NCI-H187 treated with DMSO at 0.1 percent for 48 hours (cell line): Measurements from ENCODE around the gene HMMR.

Experiments
- DNase-seq: peaks from one replicate; lab custom pipeline; 2025; lab: John Stamatoyannopoulos, UW

Gene HMMR

GRCh38 chr5:163459462-163459818 is 992 bp upstream of the HMMR start:
- DNase-seq, result no peak

DNA sequence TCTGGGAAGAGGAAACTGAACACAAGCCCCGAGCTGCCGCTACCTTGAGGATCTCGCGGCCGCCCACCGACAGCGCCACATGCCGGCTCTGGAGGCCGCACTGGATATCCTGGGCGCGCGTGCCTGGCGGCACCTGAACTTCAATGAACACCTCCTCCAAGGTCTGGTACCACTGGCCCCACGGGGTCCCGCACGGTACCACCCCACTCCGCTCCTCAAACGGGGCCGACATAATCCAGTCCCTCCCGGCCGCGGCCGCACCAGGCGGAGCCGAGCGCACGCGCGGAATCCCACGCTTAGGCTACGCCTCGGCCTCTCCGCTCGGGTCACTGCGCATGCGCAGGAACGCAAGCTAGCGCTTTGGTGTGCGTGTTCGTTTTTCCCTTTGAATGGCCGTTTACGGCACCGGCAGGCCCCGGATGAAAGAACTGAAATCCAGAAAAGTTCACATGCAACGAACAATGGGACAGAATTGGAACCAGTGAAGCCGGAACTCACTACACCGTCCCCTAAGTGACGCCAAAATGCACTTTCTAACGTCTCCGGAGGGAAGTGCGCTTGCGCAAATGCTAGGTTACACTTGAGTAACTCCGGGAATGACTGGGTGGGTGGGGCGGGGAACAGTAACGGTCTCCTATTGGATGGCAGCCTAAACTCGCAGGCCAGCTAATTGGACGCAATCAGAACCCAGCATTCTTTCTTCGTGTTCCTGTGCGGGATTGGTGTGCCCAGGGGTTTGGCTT is 442 bp upstream of the HMMR start, which contains the start of gene NUDCD2:
TSS of gene NUDCD2 (minus strand) at position 284 of the 743 bp plus-strand sequence. CDS start at position 232, 52 bp downstream.
- DNase-seq, result peak; percentile 91

DNA sequence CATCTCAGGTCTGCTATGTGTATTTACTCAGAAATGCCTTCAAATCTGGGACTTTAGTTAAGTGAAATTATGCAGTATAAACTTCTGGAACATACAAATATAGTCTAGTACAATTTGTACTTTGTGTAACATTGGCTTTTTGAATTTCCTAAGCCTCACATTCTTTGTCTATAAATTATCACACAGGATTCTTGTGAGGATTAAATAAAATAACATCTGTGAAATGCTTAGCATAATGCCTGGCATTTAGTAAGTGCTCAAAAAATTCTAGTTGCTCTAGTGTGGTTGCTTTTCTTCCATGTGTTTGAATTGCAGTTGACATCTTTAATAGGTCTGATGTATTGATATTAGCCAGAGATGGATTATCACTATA is 2.6 kb downstream of the HMMR start:
- no peak for DNase-seq

- no peak for DNase-seq
Measured at GRCh38 chr5:163467682-163468081, 7.2 kb downstream of the HMMR start.

- no peak for DNase-seq
Measured at GRCh38 chr5:163473635-163474243, 13.3 kb downstream of the HMMR start.

GRCh38 chr5:163475411-163475810 is 15.0 kb downstream of the HMMR start:
- no peak for DNase-seq

DNA sequence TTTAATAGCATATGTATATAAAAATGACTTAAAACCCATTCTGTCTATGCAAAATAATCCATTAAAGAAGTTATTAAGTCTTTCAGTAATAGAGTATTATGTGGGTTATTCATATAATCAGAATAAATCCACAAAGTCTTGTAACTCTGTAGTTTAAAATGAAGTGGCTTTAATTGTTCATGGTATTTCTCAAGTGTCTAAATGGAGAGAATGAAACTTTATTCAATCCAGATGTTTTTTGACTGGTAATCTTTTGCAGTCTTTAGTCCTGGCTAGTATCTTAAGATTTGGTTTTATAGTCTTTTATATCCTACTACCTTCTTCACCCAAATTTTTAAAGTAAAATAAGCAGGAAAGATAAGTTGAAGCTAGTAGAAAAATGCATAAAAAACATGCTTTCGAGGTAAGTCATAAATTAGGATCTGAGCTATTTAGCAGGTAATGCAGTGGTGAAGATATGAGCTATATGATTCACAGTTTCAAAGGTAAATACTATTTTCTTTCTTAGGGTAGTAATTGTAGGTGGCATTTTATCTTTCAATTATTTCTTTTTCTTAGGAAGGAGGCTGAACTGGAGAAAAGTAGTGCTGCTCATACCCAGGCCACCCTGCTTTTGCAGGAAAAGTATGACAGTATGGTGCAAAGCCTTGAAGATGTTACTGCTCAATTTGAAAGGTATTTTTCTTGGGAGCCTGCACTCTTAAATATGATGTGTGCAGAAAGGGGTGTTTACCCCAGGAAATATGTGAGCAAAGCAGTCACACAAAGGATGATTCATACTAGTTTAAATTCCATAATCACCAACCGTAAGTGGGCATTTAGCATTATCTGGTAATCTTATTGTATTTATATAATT is 17.9 kb downstream of the HMMR start:
- no peak for DNase-seq

DNA sequence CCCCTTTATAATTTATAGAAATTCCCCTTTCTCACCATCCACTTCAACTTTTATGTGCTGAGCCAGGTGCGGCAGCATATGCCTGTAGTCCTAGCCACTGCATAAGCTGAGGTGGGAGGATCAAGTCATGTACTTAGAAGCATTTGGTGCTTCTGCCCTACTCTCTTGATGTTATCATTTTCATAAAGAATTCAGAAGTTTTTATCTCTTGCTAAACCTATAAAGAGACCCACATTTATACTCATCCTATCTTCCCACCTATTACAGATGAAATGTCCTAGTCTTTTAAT is 18.5 kb downstream of the HMMR start:
- no peak for DNase-seq

GRCh38 chr5:163489055-163489744 is 28.8 kb downstream of the HMMR start:
- no peak for DNase-seq

DNA sequence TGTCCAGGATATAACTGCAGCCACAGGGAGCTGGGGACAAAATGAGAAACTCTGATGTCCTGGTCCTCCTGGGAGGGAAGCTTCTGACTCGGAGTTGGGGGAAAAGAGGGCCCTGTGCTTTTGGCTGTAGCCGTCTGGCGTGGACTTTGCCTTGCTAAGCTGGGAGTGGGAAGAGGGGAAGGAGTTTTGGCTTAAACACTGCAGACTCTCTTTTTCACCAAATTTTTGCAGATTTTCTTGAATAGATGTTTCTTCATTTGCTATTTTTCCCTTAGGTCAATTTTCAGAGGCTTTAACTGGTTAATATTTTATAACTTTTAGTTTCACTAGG is 29.3 kb downstream of the HMMR start:
- no peak for DNase-seq

DNA sequence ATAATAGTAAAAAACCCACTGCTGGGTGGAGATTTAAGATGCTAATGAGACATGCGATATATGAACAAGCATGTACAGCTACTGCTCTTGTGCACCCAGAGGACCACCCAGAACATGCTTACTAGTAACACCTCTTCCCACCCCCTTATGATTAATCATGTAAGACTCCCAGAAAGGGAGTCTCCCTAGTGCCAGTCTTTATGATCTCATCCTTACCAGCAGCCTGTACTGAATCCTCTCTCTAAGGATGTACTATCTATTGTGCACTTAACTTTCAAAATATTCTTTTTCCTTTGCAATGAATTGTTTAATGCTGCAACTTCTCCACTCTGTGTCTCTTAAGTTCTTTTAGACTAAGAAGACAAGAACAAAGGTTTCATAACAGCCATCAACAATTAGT is 35.9 kb downstream of the HMMR start:
- no peak for DNase-seq

DNA sequence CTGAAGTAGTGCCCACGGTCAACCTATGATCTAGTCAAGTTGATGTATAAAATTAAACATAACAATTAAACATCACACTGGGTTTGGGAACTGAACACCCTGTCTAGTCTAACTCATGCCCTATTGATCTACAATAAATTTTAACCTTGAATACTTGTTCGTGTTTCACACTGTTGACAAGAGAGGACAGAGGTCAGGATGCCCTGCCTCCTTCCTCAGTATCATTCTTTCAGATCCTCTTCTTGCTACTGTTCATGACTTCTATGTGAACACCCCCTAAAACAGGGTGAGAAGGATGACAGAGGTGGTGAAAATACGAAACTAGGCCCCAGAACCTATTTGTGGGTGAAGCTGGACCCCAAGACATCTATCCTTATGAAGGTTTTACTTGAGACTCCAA is 36.9 kb downstream of the HMMR start:
- no peak for DNase-seq

DNA sequence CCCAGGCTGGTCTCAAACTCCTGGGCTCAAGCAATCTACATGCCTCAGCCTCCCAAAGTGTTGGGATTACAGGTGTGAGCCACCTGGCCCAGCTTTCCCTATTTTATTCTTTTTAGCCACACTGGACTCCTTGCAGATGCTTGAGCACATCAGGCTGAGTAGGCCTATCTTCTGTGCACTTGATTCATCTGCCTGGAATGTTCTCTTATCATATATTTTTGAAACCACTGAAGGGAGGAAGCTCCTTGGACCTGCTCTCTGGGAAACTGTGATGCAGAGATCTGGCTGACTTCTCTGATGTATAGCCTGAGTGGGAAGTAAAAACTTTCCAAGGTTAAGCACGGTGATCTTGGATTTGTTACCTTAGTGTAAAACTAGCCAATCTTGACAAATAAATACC is 38.5 kb downstream of the HMMR start:
- no peak for DNase-seq

DNA sequence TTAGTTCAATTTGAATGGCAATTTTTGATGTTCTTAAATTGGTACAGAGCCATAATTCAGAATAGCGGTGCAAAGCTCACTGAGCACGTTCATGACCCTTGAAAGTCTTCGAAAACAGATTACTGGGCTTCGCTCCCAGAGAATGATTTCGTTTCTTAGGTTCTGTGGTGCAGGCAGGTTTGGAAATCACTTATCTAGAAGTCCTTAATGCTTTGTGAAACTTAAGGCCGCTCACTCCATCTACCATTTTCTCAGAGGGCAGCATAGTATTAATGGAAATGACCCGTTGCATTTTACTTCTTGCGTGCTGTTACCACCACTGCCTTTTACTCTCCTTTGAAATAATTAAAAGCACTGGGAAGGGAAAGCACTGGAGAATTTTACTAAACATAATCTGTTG is 42.1 kb downstream of the HMMR start:
- DNase-seq, result no peak

GRCh38 chr5:163503106-163504078 is 43.0 kb downstream of the HMMR start:
- no peak for DNase-seq

GRCh38 chr5:163504079-163504931 is 43.9 kb downstream of the HMMR start:
- DNase-seq, result no peak

DNA sequence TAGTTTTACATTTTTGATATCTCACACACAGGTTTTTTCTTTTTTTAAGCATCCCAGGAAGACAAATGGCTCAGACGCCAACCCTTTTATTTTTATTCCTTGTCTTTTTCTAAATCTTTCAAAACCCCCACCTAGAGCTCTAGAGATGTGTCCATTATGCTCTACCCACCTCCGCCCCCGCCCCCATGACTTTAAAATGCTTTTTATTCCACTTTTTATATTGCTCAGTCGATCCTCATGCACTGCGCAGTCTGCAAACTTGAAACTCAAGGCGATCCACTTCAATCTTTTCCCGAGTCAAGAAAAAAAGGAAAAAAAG is 44.6 kb downstream of the HMMR start:
- DNase-seq, result no peak

DNA sequence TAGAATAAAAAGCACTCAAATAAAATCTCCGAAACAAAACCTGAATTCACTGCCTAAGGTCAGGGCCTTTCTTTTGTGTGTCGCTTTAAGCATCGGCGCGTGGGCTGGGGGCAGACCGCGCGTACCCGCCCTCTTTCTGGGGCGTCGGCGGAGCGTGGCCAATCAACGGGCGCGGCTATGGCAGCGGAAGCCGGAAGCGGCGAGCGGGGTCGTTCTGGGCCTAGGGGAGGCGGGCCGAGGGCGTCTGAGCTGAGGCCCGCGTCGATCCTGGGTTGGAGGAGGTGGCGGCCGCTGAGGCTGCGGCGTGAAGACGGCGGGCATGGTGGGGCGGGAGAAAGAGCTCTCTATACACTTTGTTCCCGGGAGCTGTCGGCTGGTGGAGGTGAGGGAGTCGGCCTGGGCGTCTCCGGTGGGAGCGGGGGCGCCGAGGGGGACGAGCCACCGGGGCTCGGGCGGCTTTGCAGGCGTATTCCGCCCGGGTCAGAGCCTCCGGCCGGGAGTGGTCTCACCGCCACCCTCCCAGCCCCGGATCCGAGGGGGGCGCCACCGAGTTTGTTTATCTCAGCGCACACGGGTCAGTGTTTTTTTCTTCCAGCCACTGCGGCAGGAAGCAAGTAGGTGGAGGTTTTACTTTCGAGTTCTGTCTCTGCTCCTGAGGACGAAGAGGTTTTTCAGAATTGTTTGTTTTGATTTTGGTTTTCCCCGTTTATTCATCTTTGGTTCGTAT is 45.1 kb downstream of the HMMR start, which contains the start of gene MAT2B:
TSS of gene MAT2B (plus strand) at position 252 of the 727 bp plus-strand sequence. CDS start at position 320, 68 bp downstream.
- peak; percentile 70 for DNase-seq

GRCh38 chr5:163506095-163506457 is 45.6 kb downstream of the HMMR start:
- no peak for DNase-seq

DNA sequence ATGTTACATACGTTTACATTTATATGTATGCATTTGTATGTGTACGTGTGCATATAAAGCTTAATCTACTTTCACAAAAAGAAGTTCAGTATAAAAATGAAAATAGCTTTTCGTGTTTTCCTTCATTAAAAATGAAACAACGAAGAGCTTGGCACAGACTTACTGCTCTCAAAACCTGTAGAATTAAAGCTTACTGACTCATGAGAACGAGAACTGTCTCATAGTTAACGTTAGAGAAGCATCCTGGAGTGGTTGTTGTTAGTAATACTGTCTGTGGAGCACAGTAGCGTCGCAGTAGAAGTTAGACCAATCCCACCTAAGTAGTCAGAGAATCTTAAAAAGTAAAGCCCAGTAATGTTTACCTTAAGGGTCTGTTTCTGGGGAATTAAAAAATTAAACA is 46.3 kb downstream of the HMMR start:
- DNase-seq, result no peak
